GM19240 (cell line): ENCODE measurements around the gene SUFU.
"Not testable (repeated sequence)": the region's sequence is repeated elsewhere in the genome, so short reads cannot be mapped to it uniquely, and the experiment has no call there.

Experiments
- DNase-seq: peaks from one replicate; pipeline ENCODE4 v3.0.0; 2011; ENCODE audit warnings: low spot score; ENCODE audit not compliant: insufficient read length

The SUFU gene

DNA sequence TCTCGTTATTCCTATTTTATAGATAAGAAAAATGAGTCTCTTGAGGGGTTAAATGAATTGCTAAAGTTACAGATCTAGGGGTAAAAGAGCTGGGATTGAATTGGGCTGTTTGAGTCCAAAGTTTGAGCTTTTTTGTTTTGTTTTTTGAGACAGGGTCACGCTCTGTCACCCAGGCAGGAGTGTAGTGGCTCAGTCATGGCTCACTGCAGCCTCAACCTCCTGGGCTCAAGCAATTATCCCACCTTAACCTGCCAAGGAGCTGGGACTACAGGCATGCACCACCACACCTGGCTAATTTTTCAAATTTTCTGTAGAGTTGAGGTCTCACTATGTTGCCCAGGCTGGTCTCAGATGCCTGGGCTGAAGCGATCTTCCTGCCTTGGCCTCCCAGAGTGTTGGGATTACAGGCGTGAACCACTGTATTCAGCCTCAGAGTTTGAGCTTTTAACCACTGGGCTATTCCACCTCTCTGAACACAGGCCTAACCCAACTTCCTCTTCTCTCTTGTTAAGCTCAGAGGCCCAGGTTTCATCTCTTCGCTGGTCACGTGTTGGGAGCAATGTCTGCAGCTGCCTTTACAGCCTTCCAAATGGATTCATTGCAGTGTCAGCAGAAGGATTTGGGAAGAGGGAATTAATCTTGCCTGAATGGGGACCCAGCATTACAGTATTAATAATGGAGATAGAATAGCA, 8.0 kb downstream of the SUFU start:
- DNase-seq = peak; percentile 53

GRCh38 chr10:102514487-102515311, 10.9 kb downstream of the SUFU start:
- no peak for DNase-seq

DNA sequence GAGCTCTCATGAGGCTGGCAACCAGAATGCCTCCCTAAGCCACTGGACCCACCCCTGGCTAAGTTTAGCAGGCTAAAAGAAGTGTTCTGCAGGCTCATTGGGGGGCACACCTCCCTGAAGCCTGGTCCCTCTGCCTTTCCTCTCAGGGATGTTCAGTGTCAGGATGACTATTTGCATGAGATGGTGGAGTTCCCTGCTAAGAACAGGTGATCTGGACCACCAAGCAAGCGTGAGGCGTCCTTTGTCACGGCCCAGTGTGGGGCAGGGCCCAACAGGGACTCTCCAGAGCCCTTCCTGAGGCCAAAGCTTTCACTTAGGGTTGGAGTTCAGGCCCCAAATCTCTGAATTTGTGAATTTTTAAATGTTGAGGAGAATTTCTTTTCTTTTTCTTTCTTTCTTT, 12.0 kb downstream of the SUFU start:
- no peak for DNase-seq

GRCh38 chr10:102517553-102517952, 13.8 kb downstream of the SUFU start:
- no peak for DNase-seq

GRCh38 chr10:102519246-102519825, 15.6 kb downstream of the SUFU start:
- no peak for DNase-seq

- no peak for DNase-seq
These were observed 19.1 kb downstream of the SUFU start for GRCh38 chr10:102522874-102523249.

DNA sequence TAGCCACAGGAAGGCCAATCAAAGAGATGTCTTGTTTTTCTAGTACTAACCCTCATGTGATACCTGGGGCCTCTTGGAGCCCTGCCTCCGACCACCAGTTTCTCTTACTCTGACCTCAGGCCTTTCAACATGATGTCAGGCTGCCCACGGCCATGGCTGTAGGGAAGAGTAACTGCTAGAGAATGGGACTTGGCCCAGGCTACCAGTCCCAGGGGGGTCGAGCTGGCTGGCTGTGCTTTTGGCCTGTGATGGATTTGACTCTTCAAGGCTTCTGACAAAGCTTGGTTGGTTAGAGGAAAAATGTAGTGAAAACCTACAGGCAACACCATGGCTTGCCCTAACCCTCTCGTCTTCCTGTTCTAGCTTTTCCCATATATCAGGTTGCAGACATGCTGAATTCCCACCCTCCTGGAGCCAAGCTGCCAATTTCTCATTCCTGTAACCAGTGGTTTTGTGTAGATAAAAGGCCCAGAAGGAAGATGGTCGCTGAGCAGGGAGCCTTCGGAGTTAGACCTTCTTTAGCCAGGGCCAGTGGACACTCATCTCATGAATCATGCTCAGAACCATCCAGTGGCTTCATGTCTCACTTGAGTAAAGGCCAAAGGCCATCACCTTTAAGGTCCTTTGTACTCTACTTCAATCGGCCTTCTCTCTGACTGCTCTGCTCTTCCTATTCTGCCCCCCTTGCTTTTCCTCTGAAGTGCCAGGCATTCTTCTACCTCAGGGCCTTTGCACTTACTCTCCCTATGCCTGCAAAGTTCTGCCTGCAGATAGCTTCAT, 19.7 kb downstream of the SUFU start:
- DNase-seq = no peak

- no peak for DNase-seq
These were observed 21.0 kb downstream of the SUFU start for GRCh38 chr10:102524746-102525145.

GRCh38 chr10:102527546-102527945, 23.8 kb downstream of the SUFU start:
- DNase-seq = no peak

- DNase-seq = no peak
These were observed 30.6 kb downstream of the SUFU start for GRCh38 chr10:102534333-102534732.

DNA sequence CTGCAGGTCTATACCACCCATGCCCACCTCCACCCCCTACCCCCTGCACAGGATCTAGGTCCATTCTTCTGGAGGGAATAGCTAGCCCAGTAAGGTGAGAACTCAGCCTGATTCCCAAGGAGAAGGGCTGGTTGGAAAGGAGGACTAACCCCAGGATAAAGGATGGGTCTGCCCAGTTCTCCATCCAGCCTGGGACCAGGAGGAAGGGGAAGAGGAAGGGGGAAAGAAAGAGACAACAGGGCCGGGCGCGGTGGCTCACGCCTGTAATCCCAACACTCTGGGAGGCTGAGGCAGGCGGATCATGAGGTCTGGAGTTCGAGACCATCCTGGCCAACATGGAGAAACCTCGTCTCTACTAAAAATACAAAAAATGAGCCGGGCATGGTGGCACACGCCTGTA, 31.2 kb downstream of the SUFU start:
- DNase-seq = not testable (repeated sequence)

DNA sequence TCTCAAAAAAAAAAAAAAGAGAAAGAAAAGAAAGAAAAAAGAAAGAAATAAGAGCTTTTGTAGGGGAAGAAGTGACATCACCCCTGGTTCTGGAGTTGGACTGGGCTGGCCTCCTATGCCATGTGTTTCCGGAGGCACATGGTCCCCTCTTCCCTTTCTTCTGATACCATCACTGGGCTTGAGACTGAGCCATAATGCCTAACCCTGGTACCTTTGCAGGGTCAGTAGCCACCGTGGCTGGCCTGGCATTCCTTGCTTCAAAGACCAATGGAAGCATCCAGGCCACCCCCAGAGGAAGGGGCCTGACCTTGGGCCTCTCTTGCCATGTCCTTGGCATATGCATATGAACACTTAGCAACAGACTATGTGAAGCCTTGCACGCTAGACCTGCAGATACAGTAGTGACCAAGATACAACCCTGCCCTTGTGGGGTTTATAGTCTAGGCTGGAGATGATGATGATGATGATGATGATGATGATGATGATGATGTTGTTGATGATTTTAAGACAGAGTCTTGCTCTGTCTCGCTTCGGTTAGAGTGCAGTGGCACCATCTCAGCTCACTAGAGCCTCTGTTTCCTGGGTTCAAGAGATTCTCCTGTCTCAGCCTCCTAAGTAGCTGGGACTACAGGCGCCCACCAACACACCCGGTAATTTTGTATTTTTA, 31.8 kb downstream of the SUFU start:
- no peak for DNase-seq

DNA sequence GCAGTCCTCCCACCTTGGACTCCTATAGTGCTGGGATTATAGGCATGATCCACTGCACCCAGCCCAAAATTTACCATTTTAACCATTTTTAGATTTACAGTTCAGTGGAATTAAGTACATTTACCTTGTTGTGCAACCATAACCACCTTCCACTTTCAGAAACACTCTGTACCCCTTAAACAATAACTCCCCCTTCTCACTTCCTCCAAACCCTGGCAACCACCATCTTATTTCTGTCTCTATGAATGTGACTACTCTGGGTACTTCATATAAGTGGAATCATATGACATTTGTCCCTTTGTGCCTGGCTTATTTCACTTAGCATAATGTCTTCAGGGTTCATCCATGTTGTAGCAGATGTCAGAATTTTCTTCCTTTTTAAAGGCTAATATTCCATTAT, 33.6 kb downstream of the SUFU start:
- no peak for DNase-seq

GRCh38 chr10:102537948-102538347, 34.2 kb downstream of the SUFU start:
- DNase-seq = no peak

GRCh38 chr10:102538811-102539210, 35.0 kb downstream of the SUFU start:
- DNase-seq = no peak

GRCh38 chr10:102540023-102540422, 36.3 kb downstream of the SUFU start:
- DNase-seq = peak; percentile 20

DNA sequence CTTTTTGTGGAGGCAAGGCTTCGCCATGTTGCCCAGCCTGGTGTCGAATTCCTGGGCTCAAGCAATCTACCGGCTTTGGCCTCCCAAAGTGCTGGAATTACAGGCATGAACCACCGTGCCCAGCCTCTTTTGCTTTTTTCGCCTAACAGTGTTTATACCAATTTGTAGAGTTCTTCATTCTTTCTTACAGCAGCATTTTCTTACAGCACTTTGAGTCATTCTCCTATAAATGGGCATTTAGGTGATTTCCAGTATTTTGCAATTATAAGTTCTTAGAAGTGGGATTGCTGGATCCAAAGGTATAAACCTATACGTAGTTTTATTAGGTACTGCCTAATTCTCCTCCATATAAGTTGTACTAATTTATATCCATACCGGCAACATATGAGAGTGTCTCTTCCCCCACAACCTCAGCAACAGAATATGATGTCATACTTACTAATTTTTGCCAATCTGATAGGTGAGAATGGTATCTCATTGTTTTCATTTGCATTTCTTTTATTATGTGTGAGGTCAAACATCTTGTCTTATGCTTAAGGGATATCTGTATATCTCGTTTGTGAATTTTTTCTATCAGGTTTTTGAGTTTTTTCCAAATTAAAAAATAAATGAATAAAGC, 39.1 kb downstream of the SUFU start:
- no peak for DNase-seq

GRCh38 chr10:102545265-102545871, 41.6 kb downstream of the SUFU start:
- no peak for DNase-seq

DNA sequence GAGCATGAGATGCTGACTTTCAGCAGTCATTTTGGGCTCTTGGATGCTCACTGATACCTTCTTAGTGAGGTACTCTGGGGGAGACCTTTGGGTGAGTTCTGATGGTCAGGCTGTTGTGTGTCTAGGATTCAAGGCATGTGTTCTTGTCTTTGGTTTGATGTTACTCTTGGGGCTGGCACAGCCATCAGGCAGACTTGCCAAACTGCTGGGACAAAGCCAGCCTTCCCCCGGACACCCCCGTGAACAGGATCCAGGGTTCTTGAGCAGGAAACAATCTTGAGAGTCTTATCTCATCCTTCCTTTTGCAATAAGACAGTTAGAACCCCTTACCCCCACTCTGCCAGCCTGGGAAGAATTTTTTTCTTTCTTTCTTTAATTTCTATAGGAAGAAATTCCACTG, 42.2 kb downstream of the SUFU start:
- no peak for DNase-seq

GRCh38 chr10:102546606-102547320, 43.0 kb downstream of the SUFU start:
- no peak for DNase-seq
